Stimulated activated effector memory CD8-positive, alpha-beta T cell treated with anti-CD3 and anti-CD28 coated beads, Interleukin-12 subunit alpha, Interleukin-12 subunit beta, amount 100 ng/mL, for 72 hours (primary cell): Measurements from ENCODE around the gene STAP1.
A peak's percentile ranks its signal among the peaks of the same experiment; 100 is the strongest.
"Not testable (repeated sequence)": the region's sequence is repeated elsewhere in the genome, so short reads cannot be mapped to it uniquely, and the experiment has no call there.

Experiments used
- ATAC-seq: fragments of 150-1000 bp; cut with Tn5 transposase; 2 replicates; pipeline ENCODE4 v1.10.0; 2021
- DNase-seq, 2 donors: peaks; one replicate each; pipeline ENCODE4 v3.0.0; 2021 to 2022; ENCODE audit warnings: low spot score in 2 of 2
- H3K27ac Mint-ChIP-seq: one replicate; pipeline ENCODE4 v1.8.0; 2022; ENCODE audit warnings: mild to moderate bottlenecking, mixed read lengths
- H3K36me3 Mint-ChIP-seq: one replicate; pipeline ENCODE4 v1.8.0; 2022; ENCODE audit warnings: mild to moderate bottlenecking, mixed read lengths
- H3K4me1 Mint-ChIP-seq: one replicate; pipeline ENCODE4 v1.8.0; 2022; ENCODE audit warnings: mixed read lengths
- H3K4me3 Mint-ChIP-seq: one replicate; pipeline ENCODE4 v1.8.0; 2022; ENCODE audit warnings: mild to moderate bottlenecking, mixed read lengths
- H3K9me3 Mint-ChIP-seq: one replicate; pipeline ENCODE4 v1.8.0; 2022; ENCODE audit warnings: mixed read lengths

STAP1 gene

DNA sequence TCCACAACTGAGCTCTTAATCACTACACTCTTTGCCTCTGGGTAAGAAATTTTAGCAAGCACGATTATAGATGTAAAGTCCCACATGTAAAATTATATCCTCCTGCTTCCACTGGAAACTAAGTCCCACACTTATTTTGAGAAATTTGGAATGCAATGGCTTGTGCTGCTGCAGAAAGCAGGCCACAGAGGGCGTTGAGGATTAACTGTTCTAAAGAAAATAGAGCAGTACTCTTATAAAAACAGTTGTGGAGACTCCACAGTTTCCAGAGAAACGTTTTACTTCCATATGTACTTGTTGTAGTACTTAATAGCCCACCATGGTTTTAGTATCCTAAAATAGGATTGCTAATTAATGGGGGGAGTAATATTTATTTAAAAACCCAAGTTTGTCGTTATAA, 11.6 kb upstream of the STAP1 start:
- Mint-ChIP-seq H3K36me3 (peaks cover 34% of the 10 kb centered on the region), H3K27ac (no peak overlapping the region), H3K4me1 (peaks cover 18% of the 10 kb centered on the region), H3K9me3 (no peaks in the 10 kb centered on the region), H3K4me3 (no peak overlapping the region)
- no peak for DNase-seq
- ATAC-seq: no peak

DNA sequence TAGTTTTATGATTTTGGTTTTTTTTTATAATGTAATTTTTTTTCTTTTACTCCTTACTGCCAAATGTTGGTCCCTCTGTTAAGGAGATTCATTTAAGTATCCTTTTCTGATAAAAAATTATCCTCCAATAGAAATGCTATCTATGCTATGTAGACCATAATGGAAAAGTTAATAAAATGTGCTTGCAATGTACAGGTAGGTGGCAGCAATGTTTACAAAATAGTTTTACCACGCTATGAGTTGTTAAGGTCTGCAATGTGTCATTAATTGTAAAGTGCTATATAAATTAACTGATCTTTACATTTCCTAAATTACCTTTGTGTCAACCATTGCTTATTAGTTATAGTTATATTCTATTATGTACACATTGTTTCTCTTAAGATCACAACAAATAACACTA, 9.4 kb upstream of the STAP1 start:
- Mint-ChIP-seq H3K4me3 (no peak overlapping the region), H3K27ac (no peak overlapping the region), H3K9me3 (no peaks in the 10 kb centered on the region), H3K4me1 (no peaks in the 10 kb centered on the region), H3K36me3 (peaks cover 12% of the 10 kb centered on the region)
- no peak for DNase-seq
- no peak for ATAC-seq

- peaks cover under 1% of the 10 kb centered on the region for H3K36me3 Mint-ChIP-seq
- DNase-seq: no peak
- H3K4me1 Mint-ChIP-seq: no peaks in the 10 kb centered on the region
- no peak overlapping the region for H3K27ac Mint-ChIP-seq
- no peaks in the 10 kb centered on the region for H3K9me3 Mint-ChIP-seq
- no peak overlapping the region for H3K4me3 Mint-ChIP-seq
- no peak for ATAC-seq
Observed at GRCh38 chr4:67550451-67550850, 8.1 kb upstream of the STAP1 start.

GRCh38 chr4:67550857-67551256, 7.7 kb upstream of the STAP1 start:
- Mint-ChIP-seq H3K36me3 (no peaks in the 10 kb centered on the region), H3K9me3 (no peaks in the 10 kb centered on the region), H3K4me3 (no peak overlapping the region), H3K4me1 (no peaks in the 10 kb centered on the region), H3K27ac (no peak overlapping the region)
- DNase-seq (no peak), ATAC-seq (no peak)

GRCh38 chr4:67552146-67552792, 6.3 kb upstream of the STAP1 start:
- not testable (repeated sequence) for H3K4me3 Mint-ChIP-seq, H3K4me1 Mint-ChIP-seq, H3K9me3 Mint-ChIP-seq, H3K27ac Mint-ChIP-seq, DNase-seq, H3K36me3 Mint-ChIP-seq, ATAC-seq

DNA sequence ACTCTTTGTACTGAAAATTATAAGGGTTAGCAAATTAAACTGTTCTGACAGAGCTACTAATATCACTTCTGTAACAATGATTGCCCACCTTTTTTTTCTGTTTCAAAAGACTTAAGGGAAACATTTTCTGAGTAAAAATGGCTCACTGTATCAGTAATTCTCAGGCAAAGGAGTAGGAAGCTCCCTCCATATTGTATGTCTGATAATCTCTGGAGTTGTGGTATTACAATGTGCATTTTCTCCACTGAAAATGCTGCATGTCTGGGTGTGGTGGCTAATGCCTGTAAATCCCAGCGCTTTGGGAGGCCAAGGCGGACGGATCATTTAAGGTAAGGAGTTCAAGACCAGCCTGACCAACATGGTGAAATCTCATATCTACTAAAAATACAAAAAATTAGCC, 4.4 kb upstream of the STAP1 start:
- H3K36me3 Mint-ChIP-seq: no peaks in the 10 kb centered on the region
- no peaks in the 10 kb centered on the region for H3K9me3 Mint-ChIP-seq
- ATAC-seq (no peak), DNase-seq (no peak)
- no peak overlapping the region for H3K27ac Mint-ChIP-seq
- peaks cover 6% of the 10 kb centered on the region for H3K4me1 Mint-ChIP-seq
- no peak overlapping the region for H3K4me3 Mint-ChIP-seq

- peaks cover 6% of the 10 kb centered on the region for H3K4me1 Mint-ChIP-seq
- H3K27ac Mint-ChIP-seq: no peak overlapping the region
- ATAC-seq: no peak
- H3K9me3 Mint-ChIP-seq: no peaks in the 10 kb centered on the region
- H3K36me3 Mint-ChIP-seq: no peaks in the 10 kb centered on the region
- no peak overlapping the region for H3K4me3 Mint-ChIP-seq
- DNase-seq: no peak
Observed at GRCh38 chr4:67555447-67555846, 3.1 kb upstream of the STAP1 start.

DNA sequence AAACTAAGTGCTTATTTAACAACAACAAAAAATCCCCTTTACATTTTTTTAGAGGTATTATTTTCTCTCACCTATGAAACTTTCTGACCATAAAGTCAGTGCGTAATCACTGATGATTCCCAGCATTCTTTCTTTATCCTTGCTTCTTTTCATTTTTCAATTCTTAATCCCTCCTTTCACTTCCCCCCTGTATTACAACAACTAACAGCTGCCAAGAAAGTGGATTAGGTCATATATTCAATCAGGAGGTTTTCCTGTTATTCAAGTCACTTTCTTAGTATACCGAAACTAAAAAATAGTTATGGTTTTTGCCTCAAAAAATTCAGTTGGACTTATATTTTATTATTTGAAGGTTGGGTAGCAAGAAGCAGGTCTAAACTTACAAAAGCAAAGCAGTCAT, 2.1 kb upstream of the STAP1 start:
- H3K4me1 Mint-ChIP-seq: peaks cover 6% of the 10 kb centered on the region
- H3K9me3 Mint-ChIP-seq: no peaks in the 10 kb centered on the region
- H3K4me3 Mint-ChIP-seq: no peak overlapping the region
- H3K36me3 Mint-ChIP-seq: no peaks in the 10 kb centered on the region
- no peak for ATAC-seq
- H3K27ac Mint-ChIP-seq: no peak overlapping the region
- DNase-seq: no peak

DNA sequence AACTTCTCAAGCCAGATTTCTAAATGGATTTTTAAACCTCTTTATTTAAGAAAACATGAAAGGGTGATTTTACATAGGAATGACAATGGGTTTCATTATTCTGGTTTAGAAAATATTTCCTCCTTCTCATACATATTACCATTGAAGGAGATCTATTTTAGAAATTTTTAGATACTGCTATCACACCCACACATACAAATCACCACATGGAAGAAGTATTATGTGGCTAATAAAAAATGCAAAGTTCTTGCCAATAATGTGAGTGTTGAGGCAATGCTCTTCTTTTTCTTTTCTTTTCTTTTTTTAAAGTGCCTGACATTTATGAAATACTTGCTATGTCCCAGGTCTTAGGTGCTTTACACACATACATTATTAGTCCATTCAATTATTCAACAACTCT, 6.8 kb downstream of the STAP1 start:
- no peaks in the 10 kb centered on the region for H3K4me1 Mint-ChIP-seq
- H3K9me3 Mint-ChIP-seq: no peaks in the 10 kb centered on the region
- no peaks in the 10 kb centered on the region for H3K36me3 Mint-ChIP-seq
- H3K4me3 Mint-ChIP-seq: no peak overlapping the region
- no peak for DNase-seq
- no peak for ATAC-seq
- no peak overlapping the region for H3K27ac Mint-ChIP-seq

GRCh38 chr4:67566335-67566734, 7.8 kb downstream of the STAP1 start:
- Mint-ChIP-seq H3K4me1 (no peaks in the 10 kb centered on the region), H3K4me3 (no peak overlapping the region), H3K9me3 (no peaks in the 10 kb centered on the region), H3K27ac (no peak overlapping the region), H3K36me3 (no peaks in the 10 kb centered on the region)
- peak; percentile 64 for ATAC-seq
- no peak for DNase-seq

DNA sequence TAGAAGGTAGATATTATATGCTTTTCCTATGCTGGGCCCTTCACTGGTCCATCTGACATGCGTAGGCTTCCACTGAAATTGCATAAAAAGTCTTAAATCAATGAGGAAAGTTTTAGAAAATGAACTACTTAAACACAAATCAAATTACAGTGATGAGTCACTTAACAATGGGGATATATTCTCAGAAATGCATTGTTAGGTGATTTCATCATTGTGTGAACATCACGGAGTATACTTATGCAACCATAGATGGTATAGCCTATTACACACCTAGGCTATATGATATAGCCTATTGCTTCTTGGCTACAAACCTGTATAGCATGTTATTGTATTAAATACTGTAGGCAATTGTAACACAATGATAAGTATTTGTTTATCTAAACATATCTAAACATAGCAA, 10.3 kb downstream of the STAP1 start:
- ATAC-seq (no peak), DNase-seq (no peak)
- Mint-ChIP-seq H3K4me1 (no peaks in the 10 kb centered on the region), H3K9me3 (no peaks in the 10 kb centered on the region), H3K36me3 (no peaks in the 10 kb centered on the region), H3K4me3 (no peak overlapping the region), H3K27ac (no peak overlapping the region)

GRCh38 chr4:67570537-67570936, 12.0 kb downstream of the STAP1 start:
- H3K4me1 Mint-ChIP-seq: no peaks in the 10 kb centered on the region
- no peaks in the 10 kb centered on the region for H3K36me3 Mint-ChIP-seq
- ATAC-seq (no peak), DNase-seq (no peak)
- H3K9me3 Mint-ChIP-seq: no peaks in the 10 kb centered on the region
- H3K27ac Mint-ChIP-seq: peak overlapping the region; percentile 52
- H3K4me3 Mint-ChIP-seq: no peak overlapping the region

DNA sequence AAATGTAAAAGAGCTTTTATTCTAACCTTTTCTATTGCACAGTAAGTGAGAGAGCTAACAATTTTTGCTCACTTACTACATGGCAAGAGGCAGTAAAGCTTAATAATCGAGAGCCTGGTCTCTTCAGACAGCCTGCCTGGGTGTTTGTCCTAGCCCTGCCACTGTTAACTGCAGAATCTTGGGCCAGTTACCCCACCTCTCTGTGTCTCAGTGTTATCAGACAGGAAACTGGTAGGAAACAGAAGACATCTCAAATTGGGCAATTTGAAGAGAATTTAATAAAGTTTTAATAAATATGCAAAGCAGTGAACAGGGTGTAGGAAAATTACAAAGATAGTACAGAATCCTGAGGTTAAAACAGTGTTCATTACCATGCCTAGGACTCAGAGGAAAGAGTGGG, 13.4 kb downstream of the STAP1 start:
- Mint-ChIP-seq H3K4me3 (no peak overlapping the region), H3K4me1 (no peaks in the 10 kb centered on the region), H3K9me3 (no peaks in the 10 kb centered on the region), H3K27ac (no peak overlapping the region), H3K36me3 (no peaks in the 10 kb centered on the region)
- no peak for DNase-seq
- no peak for ATAC-seq

DNA sequence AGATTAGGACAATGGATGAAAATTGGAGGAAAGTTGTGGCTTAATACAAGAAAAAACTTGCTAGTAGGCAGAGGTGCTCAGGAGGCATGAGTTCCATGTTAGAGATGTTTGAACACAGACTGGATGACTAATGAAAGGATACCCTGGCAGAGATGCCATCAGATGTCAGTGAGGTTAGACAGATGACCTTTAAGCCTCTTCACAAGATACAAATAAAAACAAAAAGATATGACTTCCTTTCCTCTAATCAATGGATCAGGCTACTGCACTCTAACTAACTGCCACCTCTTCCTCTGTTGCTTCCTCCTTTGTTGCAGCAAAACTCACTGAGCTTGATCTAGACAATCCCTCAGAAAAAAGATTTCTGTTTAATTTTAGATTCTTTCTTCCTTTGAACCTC, 14.7 kb downstream of the STAP1 start:
- no peak overlapping the region for H3K27ac Mint-ChIP-seq
- ATAC-seq (peak; percentile 62), DNase-seq (no peak)
- H3K36me3 Mint-ChIP-seq: no peaks in the 10 kb centered on the region
- H3K4me3 Mint-ChIP-seq: no peak overlapping the region
- H3K9me3 Mint-ChIP-seq: no peaks in the 10 kb centered on the region
- H3K4me1 Mint-ChIP-seq: no peaks in the 10 kb centered on the region

GRCh38 chr4:67575232-67576058, 16.9 kb downstream of the STAP1 start:
- Mint-ChIP-seq H3K36me3 (no peaks in the 10 kb centered on the region), H3K4me3 (no peak overlapping the region), H3K4me1 (peaks cover 2% of the 10 kb centered on the region), H3K9me3 (no peaks in the 10 kb centered on the region), H3K27ac (no peak overlapping the region)
- DNase-seq (no peak), ATAC-seq (no peak)

DNA sequence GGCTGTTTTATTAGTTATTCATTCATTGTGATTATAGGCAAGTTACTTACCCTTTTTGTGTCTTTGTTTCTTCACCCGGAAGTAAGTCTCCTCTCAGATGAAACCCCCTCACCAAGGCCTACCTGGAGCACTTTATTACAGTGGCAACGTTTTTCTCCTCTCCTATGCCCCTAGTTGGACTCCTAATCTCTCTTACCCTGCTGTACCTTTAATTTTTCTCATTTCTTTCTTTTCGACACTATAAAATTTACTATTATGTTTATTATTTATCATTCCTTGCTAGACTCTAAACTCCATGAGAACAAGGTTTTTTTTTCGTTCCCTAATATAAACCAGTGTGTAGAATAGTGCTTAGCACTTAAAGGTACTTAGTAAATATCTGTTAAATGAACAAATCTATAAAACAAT, 17.5 kb downstream of the STAP1 start:
- Mint-ChIP-seq H3K9me3 (no peaks in the 10 kb centered on the region), H3K36me3 (no peaks in the 10 kb centered on the region), H3K4me1 (peaks cover 8% of the 10 kb centered on the region), H3K4me3 (no peak overlapping the region), H3K27ac (no peak overlapping the region)
- ATAC-seq: no peak
- no peak for DNase-seq
